ENCODE data around the gene CTXN1.

Gene CTXN1

GRCh38 chr19:7915250-7916102, 10.5 kb downstream of the CTXN1 start:
- DNase-seq (ENCODE audit: low read depth) = no peak
- peak overlapping the region; percentile 29 for H3K4me3 ChIP-seq (replicated peaks; ENCODE audit: low read depth, low read length)
- TF ChIP-seq CTCF (IDR thresholded peaks at IDR 0.05; ENCODE audit: low read length, missing control alignments) = no peak

GRCh38 chr19:7914598-7915045, 11.3 kb downstream of the CTXN1 start, which contains the start of gene TGFBR3L:
Gene TGFBR3L (plus strand): TSS chr19:7914830.
- H3K4me3 ChIP-seq (replicated peaks; ENCODE audit: low read depth, low read length) = no peak within 1 kb of the TSS
- TF ChIP-seq CTCF (IDR thresholded peaks at IDR 0.05; ENCODE audit: low read length, missing control alignments) = no peak
- DNase-seq (ENCODE audit: low read depth) = no peak

DNA sequence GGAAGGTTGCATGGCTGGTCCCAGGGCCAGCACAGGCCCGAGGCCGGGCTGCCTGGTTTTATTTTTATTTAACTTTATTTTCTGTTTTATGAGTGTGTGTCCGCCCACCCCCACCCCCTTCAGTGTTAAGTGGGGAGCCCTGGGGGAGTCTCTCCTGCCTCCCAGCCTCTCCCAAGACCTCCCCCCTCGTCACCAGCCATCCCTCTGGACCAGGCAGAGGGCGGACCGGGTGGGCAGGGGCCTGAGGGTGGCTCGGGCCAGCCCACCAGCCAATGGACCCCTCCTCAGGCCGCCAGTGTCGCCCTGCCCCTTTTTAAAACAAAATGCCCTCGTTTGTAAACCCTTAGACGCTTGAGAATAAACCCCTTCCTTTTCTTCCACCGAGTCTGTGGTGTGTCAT, 11.8 kb downstream of the CTXN1 start:
- H3K4me3 ChIP-seq (replicated peaks; ENCODE audit: low read depth, low read length) = no peak overlapping the region
- no peak for DNase-seq (ENCODE audit: low read depth)
- TF ChIP-seq CTCF (IDR thresholded peaks at IDR 0.05; ENCODE audit: low read length, missing control alignments) = no peak

GRCh38 chr19:7913652-7914051, 12.3 kb downstream of the CTXN1 start:
- no peak for TF ChIP-seq CTCF (IDR thresholded peaks at IDR 0.05; ENCODE audit: low read length, missing control alignments)
- H3K4me3 ChIP-seq (replicated peaks; ENCODE audit: low read depth, low read length) = no peak overlapping the region

GRCh38 chr19:7912697-7913564, 13.0 kb downstream of the CTXN1 start:
- TF ChIP-seq CTCF (IDR thresholded peaks at IDR 0.05; ENCODE audit: low read length, missing control alignments) = no peak
- DNase-seq (ENCODE audit: low read depth) = no peak
- no peak overlapping the region for H3K4me3 ChIP-seq (replicated peaks; ENCODE audit: low read depth, low read length)

More at GRCh38 chr19:7913652-7914051, 12.3 kb downstream of the CTXN1 start:
- no peak for DNase-seq (ENCODE audit: low read depth)

GRCh38 chr19:7912144-7912696, 13.7 kb downstream of the CTXN1 start:
- no peak overlapping the region for H3K4me3 ChIP-seq (replicated peaks; ENCODE audit: low read depth, low read length)
- no peak for DNase-seq (ENCODE audit: low read depth)
- no peak for TF ChIP-seq CTCF (IDR thresholded peaks at IDR 0.05; ENCODE audit: low read length, missing control alignments)

Measured in fibroblast of pulmonary artery (primary cell).